GM21528 (cell line): ENCODE results near the gene PLB1.

Experiments used
- ATAC-seq: cut with Tn5 transposase; IDR thresholded peaks from one replicate; pipeline ENCODE4 v1.9.1; 2021; ENCODE audit warnings: mild to moderate bottlenecking, moderate library complexity; ENCODE audit not compliant: unreplicated experiment, low FRiP score

The PLB1 gene

DNA sequence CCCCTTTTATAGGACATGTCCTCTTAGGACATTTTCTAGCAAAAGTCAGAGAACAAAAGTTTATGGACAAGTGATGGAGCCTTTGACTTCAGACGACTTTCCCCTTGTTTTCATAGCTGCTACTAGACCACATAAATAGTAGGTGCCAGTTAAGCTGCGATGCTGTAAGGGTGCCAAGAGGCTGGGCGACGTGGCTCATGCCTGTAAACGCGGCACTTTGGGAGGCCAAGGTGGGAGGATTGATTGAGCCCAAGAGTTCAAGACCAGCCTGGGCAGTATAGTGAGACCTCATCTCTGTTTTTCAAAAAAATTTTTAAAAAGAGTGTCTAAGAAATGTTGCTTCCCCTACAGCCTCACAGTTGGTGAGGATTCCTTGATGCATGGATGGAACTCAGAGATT, 2.2 kb upstream of the PLB1 start:
- no peak for ATAC-seq

DNA sequence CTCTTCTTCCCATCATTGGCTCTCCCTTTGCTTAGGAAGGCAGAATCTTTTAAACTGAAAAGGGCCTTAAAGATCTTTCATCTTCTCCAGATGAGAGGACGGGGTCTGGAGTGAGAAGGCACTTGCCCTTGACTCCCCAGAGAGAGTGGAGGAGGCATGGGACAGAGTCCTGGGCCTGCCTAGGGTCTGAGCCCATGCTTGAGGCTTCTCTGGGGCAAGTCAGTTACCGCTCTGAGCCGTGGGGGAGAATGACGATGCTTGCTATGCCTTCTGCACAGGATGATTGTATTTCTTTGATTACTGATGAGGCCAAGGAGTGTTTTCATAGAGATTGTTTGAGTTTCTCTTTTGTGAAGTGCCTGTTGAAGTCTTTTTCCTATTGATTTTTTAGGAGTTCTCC, 921 bp downstream of the PLB1 start:
- ATAC-seq = no peak

DNA sequence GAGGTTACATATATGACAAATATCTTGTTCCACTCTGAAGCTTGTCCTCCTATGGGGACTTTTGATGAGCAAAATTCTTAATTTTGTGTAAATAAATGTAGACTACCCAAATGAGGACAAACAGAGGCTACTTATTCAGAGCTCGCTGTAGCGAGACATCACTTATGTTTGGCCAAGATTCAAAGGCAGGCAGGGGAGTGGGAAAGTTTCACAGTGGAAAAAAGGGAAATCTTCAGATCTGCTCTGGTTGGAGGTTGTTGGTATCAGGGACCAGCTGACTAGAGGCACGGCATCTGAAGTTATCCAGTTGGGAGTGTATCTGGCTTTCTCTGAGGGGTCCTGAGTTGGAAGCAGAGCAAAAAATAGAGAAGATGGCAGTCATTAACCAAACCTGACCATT, 1.3 kb downstream of the PLB1 start:
- no peak for ATAC-seq

DNA sequence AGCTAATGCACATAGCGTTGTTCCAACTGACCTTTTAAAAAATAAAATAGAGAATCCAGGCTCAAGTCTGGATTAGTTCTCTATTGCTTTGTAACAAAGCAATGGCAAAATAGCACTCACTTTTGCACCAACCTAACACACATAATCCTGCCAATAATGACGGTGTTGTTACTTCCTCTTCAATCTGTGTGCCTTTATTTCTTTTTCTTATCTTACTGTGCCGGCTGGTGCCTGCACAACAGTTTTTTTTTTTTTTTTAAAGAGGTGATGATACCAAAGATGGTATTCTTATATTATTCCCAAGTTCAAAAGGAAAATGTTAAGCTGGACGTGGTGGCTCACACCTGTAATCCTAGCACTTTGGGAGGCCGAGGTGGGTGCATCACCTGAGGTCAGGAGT, 3.4 kb downstream of the PLB1 start:
- no peak for ATAC-seq

DNA sequence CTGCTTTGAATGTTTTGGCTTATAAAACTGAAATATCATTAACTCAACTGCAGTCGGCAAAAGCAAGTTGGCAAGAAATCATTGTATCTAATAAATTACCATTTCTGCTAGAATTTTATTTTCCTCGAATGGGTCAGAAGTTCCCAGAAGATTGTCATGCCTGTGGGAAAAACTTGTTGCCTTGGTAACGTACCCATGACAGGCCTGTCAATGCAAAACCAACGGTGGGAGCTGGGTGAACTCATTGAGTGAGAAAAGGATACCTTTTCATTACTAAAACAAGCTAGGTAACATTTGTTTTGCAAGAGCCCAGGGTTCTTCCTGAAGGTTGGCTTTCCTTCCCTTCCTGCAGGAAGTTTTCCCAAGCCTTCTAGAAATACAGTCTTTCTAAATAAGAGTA, 9.5 kb downstream of the PLB1 start:
- no peak for ATAC-seq

DNA sequence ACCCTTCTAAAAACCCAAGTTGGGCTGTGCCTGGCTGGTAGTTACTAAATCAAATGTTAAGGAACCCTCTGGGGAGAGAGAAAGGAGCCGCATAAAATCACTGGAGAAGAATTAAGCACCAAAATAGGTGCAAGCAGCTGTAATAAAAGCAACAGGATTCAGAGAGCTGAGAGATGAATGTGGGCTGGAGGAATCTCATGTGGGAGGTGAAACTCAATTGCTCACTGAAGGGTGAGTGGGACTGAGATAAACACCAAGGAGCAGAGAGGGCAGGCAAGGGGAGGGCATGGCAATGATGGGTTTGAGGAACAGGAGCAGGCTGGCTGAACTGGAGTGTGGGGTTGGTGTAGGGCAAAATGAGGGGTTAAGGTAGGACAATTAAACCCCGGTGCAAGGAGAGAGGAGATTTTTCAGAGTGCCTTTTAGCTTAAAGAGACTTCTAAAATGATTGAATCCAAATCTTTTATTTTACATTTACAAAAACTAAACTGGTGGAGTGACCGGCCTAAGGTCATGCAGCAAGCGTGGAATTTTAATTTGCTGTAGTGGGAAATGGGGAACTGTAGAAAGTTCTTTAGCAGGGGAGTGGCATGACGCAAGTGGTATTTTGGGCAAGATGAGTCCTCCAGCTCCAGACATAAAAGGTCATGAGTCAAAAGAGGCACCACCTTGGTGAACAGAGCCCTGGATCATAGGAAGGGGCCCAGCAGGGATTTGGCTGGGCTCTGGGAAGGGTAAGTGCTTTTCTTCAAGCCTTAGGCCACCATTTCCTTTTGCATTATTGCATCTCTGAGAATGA, 10.5 kb downstream of the PLB1 start:
- no peak for ATAC-seq

DNA sequence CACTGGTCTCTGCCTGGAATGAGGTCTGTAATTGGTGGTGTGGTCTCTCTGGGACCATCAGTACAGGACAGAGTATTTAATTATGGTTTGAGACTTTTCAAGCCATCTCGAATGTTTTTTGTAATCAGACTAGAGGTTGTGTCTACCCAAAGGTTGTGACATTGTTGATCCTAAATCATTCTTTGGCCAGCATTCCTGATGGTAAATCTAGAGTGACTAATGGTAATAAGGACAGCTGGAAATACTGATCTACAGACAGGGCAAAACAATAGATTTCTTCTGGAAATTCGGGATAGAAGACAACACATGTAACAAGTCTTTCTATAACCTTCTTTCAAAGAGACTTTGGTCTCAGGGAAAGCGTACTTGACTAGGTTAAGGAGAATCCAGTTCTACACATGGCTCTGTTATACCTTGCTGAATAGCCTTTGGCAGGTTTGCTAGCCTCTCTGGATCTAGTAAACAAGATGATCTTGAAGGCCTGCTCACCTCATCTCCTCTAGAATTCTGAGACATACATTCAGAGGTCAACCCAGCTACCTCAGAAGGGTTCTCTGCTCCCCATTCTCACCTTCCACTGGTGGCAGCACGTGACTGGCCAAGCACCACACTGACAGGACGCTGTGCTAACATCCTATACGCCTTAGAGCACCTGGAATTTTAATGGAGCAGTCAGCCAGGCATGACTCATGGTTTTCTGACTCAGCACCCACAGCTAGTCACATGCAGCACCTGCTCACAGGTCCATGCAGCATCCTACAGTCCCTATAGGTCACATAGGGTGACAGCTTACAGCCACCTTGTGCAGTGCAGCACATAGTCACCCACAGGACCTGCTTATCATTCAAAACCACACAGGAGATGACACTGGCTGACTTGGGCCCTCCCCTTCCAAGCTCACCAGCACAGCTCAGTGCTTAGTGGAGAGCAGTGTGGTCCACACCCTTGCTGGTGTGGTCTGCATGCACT, 12.2 kb downstream of the PLB1 start:
- no peak for ATAC-seq

DNA sequence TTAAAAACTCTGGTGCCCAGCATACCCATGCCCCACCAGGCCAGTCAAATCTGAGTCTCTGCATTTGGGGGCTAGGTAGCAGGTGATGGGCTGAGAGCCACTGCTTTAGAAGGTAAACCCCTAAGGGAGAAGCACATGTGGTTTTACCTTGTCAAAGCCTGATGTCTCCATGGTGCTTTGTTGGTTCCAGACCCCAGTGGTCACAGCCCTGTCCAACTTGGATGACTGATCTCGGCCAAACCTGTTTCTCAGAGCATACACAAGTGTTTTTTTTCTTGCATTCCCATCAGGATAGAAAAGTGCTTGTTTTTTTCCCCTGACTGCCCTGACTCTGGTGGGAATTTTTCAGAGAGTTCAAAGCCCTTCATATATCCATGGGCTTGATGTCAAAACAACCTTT, 13.5 kb downstream of the PLB1 start:
- no peak for ATAC-seq

DNA sequence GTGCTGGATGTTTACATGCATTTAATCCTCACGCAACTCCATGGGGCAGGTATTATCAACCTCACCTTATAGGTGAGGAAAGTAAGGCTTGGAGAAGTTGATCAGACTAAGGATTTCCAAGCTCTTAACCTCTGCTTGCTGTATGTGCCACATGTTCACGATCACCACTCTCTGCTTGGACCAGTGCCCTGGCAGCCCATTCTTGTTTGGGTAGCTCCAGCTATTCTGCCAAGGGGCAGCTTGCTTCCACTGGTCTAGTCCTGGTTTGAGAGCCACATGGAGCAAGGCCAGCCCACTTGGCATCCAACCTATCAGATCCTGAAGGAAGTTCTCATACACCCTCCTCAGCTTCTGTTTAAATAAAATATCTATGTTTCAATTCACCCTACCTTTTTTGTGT, 14.3 kb downstream of the PLB1 start:
- ATAC-seq = no peak

DNA sequence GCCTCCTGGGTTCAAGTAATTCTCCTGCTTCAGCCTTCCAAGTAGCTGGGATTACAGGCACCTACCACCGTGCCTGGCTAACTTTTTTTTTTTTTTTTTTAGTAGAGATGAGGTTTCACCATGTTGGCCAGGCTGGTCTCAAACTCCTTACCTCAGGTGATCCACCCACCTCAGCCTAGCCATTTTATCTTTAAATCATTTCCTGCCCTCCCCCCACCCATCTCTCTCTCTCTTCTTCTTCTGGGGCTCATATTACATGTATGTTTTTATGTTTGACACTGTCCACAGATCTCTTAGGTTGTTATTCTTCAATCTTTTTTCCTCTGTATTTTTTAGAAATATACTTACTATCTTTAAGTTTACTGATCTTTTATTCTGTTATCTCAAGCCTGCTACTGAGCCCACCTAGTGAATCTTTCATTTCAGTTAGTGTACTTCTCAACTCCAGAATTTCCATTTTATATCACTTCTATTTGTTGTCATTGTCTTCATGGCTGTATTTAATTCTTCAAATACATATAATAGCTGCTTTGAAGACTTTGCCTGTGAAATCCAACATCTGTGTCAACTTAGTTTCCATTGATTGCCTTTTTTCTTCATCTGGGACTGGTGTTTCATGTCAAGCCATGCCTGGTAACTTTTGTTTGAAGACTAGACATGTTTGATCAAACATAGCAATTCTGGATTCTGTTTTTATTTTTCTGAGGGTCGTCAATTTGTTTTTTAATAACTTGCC, 16.2 kb downstream of the PLB1 start:
- no peak for ATAC-seq

DNA sequence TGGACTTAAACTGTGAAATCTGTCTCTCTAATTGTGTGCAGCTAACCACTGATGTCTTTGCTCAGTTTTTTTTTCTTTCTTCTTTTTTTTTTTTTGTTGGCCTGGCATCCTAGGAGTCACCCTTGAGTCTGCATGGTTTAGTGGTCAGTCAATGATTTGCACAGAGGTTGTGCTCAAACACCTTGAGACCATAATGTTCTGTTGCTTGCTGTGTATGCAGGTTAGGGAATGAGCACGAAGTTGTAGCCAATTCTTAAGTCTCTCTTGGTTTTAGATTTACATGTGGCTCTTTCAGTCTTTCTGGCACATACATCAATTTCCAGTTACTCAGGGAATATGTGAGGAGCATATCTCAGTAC, 16.7 kb downstream of the PLB1 start:
- no peak for ATAC-seq

DNA sequence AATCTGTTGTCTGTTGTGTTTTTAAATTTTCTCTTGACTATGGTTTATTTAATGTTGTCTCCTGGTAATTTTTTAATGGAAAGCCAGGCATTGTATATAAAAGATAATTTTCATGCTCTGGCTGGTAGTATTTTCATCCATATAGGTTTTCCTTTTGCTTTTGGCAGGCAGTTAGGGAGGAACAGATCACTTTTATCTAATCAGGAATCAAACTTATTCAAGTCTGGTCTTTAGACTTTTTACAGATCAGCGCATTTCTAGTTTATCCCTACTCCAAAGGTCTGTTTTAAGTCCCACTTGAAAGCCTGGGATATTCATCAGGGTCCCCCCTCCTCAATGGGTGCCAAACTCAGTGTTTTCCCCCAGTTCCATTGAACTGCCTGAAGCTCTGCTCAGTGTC, 17.2 kb downstream of the PLB1 start:
- ATAC-seq = no peak

DNA sequence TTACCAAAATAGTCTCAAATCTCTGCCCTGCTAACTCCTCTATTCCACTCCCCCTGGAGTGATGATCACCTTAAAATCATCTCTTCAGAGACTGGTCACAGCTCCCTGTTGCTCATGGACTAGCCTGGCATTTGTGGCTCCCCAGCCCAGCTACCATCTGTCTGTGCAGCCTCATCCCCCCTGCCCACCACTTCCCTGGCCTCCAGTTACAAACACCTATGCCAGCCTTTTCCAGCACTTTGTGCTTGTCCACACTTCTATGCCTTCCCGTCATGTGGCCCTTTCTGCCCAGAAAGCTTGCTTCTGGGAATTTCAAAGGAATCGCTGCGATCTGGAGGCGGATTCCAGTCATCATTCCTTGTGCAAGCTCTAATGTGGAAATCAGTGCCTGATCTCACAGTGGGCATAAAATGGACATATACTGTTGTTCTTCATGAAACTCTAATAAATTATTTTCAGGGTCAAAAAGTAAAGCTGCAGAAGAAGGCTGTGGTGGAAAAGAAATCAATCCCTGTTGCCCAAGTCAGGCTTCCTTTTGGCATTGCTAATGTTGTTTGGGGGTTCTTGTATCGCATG, 19.4 kb downstream of the PLB1 start:
- ATAC-seq = no peak

DNA sequence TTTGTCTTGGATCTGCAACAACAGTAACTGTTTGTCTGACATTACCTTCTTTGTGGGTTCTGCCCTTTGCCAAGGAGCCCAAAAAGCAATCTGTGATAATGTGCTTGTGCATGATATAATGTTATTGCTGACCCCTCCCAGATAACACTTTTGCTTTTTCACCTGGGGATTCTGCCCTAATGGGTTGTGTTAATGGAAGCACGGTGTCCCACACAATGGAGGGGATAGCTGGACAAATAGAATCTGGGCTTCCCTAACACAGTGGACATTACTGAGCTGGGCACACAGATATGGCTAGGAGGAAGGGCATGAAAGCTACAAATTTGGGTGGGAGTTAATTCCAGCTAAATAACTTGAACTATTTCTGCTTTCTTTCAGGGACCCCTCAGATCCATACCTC, 20.6 kb downstream of the PLB1 start:
- no peak for ATAC-seq

DNA sequence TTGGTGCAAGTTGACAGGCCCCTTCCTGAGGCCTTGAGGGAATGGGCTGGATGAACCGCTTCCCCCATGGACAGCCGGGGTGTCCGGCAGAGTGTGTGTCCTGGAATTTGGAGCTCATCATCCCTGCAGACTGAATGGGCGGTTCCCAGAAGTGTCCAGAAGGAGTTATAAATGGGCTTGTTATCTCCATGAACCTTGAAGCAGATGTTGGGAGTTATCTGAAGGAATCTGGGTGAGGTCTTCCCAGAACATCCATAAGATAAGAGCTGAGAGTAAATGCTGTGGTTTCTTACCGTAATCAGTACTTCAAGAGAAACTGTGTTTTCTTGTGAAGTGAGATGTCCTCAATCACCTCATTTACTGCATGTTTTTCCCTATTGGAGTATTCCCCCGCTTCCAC, 21.1 kb downstream of the PLB1 start:
- ATAC-seq = no peak

DNA sequence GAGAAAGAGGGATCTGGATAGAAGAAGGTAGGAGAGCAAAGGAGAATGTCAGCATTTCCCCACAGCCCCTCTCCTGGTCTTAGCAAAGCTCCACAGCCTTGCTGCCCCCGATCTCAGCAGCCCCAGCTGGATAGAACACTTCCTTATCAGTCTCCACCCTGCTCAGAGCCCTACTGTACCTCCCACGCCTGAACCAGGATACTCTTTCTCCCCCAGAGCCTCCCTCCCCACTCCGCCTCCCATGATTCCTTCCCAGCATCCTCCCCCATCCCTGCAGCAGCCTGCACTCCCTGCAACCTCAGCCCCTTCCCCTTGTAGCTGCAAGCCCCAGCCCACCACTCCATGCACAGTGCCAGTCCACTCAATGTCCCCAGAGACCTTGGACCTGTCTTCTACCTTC, 25.8 kb downstream of the PLB1 start:
- ATAC-seq = no peak

DNA sequence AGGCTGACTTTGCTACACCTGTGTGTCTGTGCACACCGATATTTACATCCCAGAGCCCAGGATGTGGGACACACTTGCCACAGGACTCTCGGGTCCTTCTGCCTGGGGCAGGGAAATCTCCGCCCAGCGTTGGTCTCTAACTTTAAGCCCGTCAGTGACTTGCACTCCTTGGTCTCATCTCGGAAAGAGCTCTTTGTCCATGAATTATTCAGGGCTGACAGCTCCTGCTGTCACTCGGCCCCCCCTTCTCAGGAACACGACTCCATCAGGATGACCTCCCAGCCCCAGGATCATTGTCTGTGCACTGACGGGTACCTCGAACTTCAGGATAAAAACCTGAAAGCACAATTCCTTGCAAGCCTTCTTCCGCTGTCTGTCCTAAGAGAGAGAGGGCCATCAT, 26.6 kb downstream of the PLB1 start:
- ATAC-seq = no peak

DNA sequence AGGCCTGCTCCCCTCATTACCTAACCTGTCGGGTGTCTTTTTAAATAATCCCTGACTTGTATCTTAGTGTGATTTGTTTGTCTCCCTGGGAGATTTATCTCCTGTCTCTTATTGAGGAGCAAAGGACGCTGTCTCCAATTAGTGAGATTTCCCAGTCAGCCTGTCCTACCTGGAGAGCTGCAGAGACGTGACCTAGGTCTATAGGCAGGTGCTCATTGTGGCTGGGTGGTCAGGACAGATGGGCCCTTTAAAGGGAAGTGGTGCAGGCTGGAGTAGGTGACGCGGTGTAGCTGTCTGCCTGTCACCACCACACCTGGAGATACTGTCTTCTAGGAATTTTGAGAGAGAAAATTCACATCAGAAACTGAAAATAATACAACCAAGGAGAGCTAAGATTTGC, 28.0 kb downstream of the PLB1 start:
- ATAC-seq = no peak

DNA sequence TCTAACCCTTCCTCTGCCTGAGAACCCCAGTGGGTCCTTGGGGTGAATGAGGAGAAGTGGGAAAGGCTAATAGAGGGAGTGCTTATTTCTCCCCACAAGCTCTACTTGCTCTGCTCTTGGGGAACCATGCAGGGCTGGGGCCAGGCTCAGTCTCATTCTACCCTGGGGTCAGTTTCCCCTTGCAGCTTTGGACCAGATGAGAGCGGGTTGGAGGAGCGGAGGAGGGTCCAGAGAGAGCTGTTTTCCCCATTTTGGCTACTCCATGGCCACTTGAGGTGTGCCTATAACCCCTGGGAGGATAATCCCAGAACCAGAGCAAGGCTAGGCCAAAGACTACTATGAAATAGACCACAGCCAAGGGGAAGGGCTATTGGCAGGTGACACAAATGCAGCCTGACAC, 29.6 kb downstream of the PLB1 start:
- ATAC-seq = no peak

DNA sequence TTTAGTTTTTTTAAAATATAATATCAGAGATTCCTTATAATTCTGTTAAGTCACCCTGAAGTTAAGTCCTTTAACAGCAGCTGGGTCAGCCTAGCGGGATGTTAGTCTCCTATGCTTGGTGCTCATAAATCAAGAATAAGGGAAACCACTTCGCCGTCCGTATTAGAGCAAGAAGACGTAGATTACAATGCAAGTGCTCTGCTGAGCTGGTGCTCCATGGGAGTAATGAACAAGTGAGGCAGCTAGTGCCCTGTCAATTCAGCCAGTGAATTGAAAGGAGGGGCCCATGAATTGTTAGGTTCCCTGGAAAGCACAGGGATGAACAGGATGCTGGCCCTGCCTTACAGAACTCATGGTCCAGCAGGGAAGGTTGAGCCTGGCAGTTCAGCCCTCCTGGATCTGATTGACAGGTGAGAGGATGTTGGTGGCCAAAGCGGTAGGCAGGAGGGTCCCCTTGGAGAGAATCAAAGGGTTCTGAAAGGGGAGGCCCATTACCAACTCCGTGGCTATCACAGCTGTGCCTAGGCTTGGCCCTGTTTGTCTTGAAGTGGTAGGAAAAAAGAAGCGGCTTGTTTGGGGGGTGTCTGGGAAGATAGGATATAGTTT, 30.8 kb downstream of the PLB1 start:
- ATAC-seq = no peak
